Keratinocyte (primary cell): Measurements from ENCODE around the gene ADAMTS6.
"Not testable (repeated sequence)": the region's sequence is repeated elsewhere in the genome, so short reads cannot be mapped to it uniquely, and the experiment has no call there.

Experiments
- CTCF ChIP-seq, 3 experiments: IDR thresholded peaks in 1 of 3; conservative IDR thresholded peaks in 1 of 3; optimal IDR thresholded peaks in 1 of 3; 2 replicates in 2 of 3; 3 replicates in 1 of 3; pipeline versions ENCODE3 to v1.5.1; 2011; ENCODE audit warnings: low read length in 3 of 3, mild to moderate bottlenecking in 3 of 3, moderate library complexity in 2 of 3, control low read depth in 1 of 3, inconsistent platforms in 1 of 3; ENCODE audit not compliant: insufficient read depth in 2 of 3; ENCODE audit errors: extremely low read depth in 1 of 3
- EZH2 ChIP-seq: IDR thresholded peaks from one replicate; pipeline ENCODE4 v1.6.1; 2012; ENCODE audit warnings: inconsistent platforms, mild to moderate bottlenecking, low read length, moderate library complexity

GRCh38 chr5:65370505-65370904 is 111.2 kb downstream of the ADAMTS6 start:
- not testable (repeated sequence) for TF ChIP-seq CTCF (optimal IDR thresholded peaks at IDR 0.05 in 1 of 3, IDR thresholded peaks at IDR 0.05 in 1 of 3, conservative IDR thresholded peaks at IDR 0.05 in 1 of 3; ENCODE audit: extremely low read depth in 1 of 3, insufficient read depth in 2 of 3, low read length in 3 of 3); EZH2
